Activated CD8-positive, alpha-beta memory T cell treated with anti-CD3 and anti-CD28 coated beads, Interleukin-2, amount 50 U/mL, for 48 hours (primary cell): ENCODE data around the gene DCAF17.
A peak's percentile ranks its signal among the peaks of the same experiment; 100 is the strongest.

Experiments
- DNase-seq: peaks from one replicate; pipeline ENCODE4 v3.0.0-alpha.2; 2020

DCAF17 gene, protein sequence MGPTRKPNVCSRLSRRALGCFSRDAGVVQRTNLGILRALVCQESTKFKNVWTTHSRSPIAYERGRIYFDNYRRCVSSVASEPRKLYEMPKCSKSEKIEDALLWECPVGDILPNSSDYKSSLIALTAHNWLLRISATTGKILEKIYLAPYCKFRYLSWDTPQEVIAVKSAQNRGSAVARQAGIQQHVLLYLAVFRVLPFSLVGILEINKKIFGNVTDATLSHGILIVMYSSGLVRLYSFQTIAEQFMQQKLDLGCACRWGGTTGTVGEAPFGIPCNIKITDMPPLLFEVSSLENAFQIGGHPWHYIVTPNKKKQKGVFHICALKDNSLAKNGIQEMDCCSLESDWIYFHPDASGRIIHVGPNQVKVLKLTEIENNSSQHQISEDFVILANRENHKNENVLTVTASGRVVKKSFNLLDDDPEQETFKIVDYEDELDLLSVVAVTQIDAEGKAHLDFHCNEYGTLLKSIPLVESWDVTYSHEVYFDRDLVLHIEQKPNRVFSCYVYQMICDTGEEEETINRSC

DNA sequence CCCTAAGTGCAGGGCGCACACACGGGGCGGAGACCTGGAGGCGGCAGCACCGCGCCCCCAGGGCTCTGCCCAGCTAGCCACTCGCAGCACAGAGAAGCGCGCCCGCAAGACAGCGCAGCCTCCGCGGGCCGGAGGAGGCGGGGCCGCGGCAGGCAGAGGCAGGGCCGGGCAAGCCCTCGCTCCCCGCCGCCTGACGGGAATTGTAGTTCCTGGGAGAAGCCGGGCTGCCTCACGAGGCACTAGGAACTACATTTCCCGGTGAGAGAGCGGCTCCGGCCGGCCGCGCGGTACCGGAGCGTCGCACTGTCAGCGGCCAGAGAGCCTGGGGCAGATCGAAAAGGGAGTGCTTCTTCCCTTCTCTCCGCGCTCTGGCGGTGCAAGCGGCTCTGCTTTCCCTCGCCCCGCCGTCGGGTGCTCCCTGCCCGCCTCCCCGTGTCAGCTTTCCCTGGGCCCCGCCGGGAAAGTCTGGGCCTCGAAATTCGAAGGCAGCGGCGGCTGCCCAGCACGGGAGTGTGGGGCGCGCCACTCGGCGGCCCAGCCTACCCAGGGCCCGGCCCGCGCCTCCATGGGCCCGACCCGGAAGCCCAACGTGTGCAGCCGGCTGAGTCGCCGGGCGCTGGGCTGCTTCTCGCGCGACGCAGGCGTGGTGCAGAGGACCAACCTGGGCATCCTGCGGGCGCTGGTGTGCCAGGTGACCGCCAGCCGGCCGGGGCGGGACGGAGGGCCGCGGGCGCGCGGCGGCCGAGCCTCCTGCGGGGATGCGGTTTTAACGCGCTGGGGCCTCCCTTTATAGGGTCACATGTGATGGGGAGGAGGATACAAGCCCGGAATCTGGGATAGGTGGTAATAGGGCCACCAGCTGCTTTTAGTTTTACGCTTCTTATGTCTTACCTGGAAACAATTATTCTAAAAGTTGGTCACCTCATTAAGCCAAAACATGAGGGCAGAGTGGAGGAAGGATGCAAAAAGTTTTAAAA lies at the start of gene DCAF17:
Gene DCAF17 (plus strand): TSS at position 214 of the 977 bp plus-strand sequence. CDS start 352 bp downstream, at position 566.
- DNase-seq = peak; percentile 94

DNA sequence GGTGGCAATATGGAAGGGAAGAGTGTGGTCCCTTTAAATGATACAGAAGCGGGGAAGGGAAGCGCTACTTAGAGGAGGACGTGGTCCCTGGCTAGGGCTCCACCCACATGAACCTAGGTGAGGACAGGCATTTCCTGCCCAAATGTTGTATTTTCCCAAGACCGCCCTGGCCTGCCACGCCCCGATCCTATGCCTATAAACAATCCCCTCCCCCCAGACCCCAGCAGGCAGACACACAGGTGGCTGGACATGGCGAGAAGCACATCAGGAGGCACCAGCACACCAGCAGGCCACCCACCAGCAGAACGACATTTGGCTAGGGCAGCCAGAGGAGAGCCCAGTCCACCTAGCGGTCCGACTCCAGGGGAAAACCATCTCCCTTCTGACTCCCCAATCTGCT lies 47.4 kb upstream of the DCAF17 start:
- DNase-seq = no peak

DNA sequence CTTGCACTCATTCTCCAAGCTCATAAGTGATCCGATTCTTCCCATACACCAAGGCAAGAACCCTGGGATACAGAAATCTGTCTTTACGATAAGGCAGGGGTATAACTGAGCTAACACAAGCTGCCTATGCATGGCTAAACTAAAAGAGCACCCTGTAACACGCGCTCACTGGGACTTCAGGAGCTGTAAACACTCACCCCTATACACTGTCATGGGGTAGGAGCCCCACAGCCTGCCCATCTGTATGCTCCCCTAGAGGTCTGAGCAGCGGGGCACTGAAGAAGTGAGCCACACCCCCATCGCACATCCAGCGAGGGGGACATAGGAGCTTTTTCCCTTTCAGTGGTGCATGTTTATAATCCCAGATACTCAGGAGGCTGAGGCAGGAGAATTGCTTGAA lies 47.0 kb upstream of the DCAF17 start:
- DNase-seq = no peak

DNA sequence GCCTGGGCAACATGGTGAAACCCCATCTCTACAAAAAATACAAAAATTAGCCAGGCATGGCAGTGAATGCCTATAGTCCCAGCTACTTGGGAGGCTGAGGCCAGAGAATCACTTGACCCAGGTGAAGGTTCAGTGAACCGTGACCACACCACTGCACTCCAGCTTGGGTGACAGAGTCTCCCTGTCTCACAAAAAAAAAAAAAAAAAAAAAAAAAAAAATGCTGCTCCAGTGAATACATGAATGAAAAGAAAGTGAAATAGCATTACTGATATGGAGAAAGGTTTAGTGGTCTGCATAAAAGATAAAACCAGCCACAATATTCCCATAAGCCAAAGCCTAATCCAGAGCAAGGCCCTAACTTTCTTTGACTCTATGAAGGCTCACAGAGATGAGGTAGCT lies 44.7 kb upstream of the DCAF17 start:
- DNase-seq = no peak

DNA sequence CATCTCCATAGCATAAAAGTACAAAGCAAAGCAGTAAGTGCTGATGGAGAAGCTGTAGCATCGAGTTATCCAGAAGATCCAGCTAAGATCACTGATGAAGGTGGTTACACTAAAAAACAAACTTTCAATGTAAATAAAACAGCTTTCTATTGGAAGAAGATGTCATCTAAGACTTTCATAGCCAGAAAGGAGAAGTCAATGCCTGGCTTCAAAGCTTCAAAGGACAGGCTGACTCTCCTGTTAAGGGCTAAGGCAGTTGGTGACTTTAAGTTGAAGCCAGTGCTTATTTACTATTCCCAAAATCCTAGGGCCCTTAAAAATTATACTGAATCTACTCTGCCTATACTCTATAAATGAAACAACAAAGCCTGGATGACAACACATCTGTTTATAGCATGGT lies 44.2 kb upstream of the DCAF17 start:
- DNase-seq = no peak

DNA sequence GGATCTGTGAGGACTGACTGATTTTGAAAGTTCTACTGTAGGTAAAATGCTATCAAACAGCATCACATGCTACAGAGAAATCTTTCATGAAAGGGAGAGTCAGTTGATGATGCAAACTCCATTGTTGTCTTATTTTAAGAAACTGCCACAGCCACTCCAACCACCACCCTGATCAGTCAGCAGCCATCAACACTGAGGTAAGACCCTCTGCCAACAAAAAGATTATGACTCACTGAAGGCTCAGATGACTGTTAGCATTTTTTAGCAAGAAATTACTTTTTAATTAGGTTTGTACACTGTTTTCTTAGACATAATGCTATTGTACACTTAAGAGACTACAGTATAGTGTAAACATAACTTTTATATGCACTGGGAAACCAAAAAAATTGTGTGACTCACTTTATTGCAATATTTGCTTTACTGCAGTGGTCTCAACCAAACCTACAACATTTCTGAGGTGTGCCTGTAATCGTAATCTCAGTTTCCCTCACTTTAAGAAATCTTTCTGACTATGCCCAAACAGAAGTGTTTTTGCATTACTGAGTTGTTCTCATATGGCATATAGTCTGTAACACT lies 43.0 kb upstream of the DCAF17 start:
- no peak for DNase-seq

DNA sequence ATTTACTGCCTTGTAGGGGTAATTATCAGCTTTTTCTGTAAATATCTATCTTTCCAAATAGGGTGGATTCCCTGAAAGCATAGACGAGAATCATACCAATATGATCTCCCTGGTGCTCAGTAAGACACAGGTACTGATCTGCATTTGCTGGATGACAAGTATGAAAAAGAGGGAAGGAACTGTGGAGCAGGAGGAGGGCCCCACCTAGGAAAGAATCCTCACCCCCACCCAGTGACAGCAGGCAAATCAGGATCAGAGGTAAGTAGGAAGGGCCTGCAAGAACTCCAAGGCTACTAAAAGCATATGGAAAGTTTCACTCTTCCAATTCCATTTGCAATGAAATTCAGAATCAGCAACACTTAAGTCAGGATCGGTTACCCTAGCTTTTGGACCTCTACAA lies 42.5 kb upstream of the DCAF17 start:
- no peak for DNase-seq

DNA sequence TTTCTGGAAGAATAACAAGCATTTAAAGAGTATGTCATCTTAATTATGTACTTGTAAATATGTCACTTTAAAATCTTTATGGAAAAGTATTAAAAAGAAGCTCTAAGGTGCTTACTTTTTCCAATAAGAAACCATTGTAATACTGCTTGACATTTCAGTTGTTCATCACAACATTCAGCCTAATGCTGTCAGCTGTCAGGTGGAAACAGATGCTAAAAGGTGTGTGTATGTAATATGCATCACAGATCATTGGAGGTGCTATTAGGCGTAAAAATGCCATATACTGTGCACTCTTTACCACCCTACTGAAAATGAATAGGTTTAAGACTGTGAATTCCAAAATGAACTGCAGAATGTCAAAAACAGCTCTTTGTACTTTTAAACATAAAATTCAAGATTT lies 40.5 kb upstream of the DCAF17 start:
- DNase-seq = no peak

DNA sequence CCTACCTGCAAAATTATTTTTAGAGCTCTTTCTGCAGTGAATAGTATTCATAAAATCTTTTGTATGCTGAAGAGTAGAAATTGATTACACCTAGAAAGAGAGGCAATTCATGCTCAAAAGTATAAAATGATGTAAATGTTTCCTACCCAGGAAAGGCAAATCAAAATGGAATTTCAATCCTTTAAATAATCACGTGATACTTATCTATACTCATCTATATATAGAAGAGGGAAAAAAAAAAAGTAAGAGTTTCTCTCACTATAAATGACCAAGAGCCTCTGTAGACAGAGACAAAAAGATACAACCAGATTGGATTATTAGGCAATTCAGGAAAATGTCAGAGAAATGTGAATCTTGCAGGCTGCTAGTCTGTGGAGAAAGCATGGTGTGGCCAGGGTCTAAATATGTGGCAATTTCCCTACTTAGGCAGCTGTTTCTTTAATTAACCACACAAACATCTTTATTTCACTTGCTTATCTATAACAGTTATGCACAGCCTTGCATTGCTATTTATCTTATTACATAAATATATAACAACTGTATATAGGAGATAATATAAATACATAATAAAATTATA lies 39.8 kb upstream of the DCAF17 start:
- no peak for DNase-seq

DNA sequence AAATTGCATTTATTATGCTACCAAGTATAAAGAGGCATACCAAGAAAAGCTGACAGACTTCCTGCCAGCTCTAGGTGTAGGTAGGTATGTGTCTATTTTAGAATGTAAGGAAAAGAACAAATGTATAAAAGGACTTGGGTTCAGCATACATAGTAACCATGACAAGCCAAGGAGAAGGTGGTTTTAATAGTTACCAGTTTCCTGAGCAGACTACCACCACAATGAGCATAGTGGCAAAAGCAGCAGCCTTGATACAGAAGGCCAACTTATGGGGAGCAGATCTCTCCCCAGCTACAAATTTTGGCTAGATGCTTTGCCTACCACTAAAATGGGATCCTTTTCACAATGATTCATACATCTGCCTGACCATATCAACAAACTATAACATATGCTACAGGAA lies 34.7 kb upstream of the DCAF17 start:
- no peak for DNase-seq

DNA sequence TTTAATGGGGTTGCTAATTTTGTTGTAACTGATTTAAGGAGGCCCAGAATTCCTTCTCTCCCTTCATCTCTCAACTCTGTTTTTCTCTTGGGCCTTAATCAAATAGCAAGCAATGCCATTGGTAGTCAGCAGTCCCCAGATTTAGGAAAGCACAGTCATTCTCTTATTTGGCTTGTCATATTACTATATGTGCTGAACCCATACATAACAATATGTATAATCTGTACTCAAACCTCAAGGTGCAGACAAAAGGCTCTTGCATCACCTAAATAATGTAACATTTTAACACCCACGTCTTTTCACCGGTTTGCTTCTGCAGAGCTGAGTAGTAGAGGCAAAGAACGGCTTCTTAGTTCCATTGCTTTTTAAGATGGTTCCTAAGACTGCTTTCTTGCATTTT lies 33.6 kb upstream of the DCAF17 start:
- no peak for DNase-seq

DNA sequence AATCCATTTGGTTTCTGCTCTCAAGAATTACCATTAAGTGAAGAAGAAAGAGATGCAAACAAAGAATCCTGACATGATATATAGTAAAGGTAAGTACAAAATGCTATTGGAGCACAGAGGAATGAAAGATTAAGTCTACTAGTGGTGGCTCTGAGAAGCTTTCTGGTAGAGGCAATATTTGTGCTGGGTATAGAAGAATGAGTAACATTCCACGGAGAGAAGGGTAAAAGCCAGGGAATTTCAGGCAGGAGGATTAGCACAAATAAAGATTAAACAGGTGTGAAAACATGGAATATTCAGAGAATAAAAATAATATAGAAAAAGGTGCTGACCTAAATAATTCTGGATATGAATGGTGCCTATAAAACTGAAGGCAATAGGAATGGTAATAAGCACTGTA lies 32.1 kb upstream of the DCAF17 start:
- no peak for DNase-seq

DNA sequence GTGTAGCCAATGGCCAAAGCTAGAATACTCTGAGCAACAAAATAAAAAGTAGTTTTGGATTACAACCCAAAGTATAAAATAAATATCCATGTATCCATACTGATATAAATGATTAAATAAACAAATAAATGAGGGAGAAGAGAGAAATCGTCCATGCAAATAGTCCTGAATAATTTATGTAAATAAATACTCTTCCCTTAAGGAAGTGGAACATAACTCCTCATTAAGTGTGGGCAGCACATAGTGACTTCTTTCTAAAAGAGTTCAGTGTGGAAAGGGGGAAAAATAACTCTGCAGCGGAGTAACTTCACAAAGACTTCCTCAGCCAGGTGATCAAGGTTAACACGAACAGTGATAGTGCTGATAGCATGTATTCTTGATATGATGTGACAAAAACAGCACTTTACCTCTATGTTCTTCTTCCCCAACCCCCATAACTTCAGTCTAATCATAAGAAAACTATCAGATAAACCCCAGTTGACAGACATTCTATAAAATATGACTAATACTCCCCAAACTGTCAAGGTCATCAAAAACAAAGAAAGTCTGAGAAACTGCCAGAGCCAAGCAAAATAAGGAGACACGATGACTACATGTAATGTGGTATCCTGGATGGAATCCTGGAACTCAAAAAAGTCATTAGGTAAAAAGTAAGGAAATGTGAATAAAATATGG lies 31.0 kb upstream of the DCAF17 start:
- DNase-seq = no peak

DNA sequence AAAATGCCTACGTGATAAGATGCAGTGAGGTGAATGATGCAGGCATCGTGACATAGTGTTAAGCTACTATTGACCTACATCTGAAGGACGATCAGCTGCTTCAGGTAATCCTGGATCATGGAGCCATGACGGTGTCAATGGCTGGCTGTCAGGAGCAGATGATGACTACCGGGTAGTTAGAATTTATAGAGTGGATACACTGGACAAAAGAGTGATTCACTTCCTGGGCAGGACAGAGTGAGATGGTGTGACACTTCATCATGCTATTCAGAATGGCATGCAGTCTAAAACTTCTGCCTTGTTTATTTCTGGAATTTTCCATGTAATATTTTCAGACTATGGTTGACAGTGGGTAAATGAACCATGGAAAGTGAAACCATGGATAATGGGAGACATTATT lies 29.8 kb upstream of the DCAF17 start:
- no peak for DNase-seq

DNA sequence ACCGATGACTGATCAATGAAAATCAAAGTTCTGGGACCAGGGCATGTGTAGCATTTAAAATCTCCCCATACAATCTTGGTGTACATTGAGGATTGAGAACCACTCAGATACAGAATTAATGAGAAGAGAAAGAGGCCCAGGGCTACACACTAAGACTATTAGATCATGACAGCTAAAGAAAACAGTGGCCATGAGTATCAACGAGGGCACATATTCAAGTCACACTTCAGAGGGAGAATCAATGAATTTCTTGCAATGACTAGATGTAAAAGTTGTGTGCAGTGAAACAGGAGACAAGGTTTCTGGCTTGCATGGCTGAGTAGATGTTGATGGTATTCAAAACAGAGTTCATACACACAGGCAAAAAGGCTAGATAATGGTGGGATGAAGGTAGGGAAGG lies 29.3 kb upstream of the DCAF17 start:
- no peak for DNase-seq

DNA sequence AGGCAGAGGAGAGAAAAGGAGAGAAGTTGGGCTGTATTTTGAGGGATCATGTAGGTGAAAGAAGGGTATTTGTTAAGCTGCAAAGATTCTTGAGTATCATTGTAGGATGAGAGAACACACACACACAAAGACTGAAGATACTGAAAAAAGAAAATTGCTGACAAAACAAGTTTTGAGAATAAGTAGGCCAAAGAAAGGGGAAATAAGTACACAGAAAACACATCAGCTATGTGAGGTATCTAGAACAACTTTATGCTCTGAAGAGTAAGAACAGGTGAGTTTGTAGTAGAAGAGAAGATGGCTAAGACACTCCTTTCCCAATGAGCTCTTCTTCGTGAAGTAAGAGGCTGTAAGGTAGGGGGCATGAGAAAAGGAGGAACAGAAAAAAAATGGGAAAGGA lies 28.5 kb upstream of the DCAF17 start:
- DNase-seq = no peak

DNA sequence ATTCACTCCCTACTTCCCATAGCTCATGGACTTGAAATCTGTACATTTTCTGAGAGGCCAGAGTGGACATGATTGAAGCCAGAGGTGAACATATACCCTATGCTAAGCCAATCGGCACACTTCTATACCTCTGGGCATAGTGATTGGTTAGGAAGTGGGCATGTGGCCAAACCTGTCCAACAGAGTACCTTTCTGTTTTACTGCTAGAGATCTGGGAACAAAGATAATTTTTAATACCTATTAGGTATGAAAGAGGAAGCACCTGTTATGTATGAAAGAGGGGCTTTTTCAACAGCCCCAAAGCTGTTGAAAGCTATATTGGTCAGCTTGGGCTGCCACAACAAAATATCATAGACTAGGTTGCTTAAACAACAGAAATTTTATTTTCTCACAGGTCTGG lies 28.0 kb upstream of the DCAF17 start:
- DNase-seq = no peak

DNA sequence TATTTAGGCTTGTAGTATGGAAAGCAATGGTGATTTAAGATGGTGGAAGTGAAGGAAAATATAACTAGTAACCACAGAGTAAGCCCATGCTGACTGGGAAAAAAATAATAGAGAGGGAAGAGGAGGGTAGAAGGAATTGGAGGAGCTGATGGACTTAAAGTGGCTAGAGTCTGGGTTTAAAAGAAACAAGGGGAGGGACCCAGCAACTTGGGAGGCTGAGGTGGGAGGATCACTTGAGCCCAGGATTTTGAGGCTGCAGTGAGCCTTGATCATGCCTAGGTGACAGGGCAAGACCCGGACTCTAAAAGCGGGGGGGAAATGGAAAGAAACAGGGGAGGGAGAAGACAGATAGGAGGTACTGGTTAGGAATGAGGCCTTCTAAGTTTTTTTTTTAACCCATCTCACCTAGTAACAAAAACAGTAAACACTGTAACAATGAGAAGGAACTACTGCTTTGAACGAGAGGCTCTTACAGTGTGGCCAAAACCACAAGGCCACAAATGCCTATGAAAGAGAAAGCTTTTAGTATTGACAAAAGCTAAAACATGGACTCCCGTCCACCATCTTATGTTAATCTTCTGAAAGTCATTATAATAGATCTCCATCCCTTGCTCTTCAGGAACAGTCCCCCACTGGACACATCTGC lies 26.9 kb upstream of the DCAF17 start:
- DNase-seq = no peak

DNA sequence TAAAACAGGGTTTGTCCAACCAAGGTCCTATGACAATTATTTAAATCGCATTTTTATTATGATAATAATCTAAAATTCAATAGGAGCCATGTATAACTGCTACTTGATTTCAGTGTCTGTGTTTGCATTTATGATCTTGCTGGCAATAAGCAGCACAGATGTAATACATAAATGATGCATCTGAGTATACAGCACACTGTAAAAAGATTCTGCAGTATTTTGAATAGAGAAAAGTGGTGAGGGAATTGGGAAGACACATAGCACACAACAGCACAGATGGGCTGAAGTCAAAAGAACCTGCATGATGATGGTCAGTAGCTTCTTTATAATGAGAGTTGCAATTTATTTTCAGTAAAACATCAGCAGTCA lies 26.4 kb upstream of the DCAF17 start:
- DNase-seq = no peak

DNA sequence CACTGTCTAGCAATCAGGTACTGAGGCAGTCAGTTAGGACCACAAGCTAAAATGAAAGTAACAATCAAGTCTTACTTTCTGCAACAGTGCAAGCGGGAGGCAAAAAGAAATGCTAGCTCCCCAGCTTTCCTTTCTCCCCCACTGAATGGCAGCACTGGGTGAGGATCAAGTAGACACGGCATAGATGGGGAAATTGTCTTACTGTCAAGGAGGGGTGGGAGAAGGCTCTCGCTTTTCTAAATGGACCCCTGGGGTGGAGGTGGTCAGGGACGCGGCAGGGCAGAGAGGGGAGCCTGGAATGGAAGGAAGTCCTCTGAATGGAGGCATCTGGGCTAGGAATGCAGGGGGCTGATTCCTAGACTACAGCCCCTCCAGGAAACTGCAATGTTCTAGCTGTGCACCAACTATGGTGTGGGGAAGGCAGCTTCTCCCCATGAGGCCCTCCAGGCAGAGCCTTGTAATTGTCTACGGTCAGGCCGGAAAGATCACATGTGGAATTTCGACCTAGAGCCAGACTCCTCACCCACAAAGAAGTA lies 24.5 kb upstream of the DCAF17 start:
- no peak for DNase-seq

DNA sequence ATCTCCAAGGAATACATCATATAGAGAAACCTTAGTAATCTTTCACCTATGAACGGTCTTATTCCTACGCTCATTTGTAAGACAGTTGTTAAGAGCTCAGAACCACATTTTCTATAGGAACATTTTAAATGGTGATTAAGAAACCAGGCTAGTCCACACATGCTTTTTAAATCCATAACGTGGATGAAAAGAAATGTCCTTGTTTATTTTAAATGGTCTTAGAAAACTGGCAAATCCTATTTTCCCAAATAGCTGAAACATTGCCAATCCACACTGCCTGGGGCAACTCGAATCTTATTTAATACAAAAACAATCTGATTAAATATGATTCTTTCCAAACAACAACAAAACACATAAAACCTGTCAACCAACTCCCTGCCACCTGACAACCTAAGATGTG lies 23.9 kb upstream of the DCAF17 start:
- DNase-seq = no peak

DNA sequence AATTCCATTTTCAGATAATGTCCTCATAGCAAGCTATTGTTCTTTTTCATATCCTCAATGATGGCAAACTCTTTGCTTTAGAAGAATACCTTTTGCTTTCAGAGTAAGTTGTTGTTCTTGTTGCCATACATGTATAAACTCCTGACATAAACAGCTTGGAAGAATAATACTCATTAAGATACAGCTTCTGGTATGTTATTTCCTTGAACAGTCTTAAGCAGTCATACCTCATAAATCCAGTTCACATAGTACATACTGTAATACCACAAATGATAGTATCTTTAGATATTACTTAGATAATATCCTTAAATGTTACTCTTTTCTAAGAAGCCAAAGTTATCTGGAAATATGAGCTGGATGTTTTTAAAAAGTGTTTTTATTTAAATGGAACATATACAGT lies 23.4 kb upstream of the DCAF17 start:
- DNase-seq = no peak
